ENCODE data around the gene VAV1.

DNA sequence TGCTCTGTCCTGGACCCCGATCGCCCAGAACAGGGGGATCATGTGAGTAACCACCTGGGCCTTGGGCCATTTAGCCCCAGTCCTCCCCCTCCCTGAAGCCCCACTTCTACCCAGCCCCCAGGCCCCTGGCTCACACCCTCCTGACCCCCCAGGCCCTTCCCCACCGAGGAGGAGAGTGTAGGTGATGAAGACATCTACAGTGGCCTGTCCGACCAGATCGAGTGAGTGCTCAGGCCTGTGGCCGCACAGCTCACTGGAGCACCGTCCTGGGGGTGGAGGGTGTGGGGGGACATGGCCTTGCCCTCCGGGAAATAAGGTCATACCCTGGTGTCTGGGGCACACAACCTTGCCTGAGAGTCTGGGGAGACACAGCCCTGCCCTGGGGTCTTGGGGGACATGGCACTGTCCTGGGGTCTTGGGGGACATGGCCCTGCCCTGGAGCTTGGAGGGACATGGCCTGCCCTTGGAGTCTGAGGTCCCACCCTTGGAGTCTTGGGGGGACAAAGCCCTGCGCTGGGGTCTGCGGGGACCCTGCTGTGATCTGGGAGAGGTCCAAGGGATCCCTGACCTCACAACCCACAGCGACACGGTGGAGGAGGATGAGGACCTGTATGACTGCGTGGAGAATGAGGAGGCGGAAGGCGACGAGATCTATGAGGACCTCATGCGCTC lies 49.3 kb downstream of the VAV1 start:
- no peak for TF ChIP-seq POLR2AphosphoS5 (IDR thresholded peaks at IDR 0.05; ENCODE audit: insufficient read depth, low read depth, low read length)
- TF ChIP-seq, protein P1, sequence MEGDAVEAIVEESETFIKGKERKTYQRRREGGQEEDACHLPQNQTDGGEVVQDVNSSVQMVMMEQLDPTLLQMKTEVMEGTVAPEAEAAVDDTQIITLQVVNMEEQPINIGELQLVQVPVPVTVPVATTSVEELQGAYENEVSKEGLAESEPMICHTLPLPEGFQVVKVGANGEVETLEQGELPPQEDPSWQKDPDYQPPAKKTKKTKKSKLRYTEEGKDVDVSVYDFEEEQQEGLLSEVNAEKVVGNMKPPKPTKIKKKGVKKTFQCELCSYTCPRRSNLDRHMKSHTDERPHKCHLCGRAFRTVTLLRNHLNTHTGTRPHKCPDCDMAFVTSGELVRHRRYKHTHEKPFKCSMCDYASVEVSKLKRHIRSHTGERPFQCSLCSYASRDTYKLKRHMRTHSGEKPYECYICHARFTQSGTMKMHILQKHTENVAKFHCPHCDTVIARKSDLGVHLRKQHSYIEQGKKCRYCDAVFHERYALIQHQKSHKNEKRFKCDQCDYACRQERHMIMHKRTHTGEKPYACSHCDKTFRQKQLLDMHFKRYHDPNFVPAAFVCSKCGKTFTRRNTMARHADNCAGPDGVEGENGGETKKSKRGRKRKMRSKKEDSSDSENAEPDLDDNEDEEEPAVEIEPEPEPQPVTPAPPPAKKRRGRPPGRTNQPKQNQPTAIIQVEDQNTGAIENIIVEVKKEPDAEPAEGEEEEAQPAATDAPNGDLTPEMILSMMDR (IDR thresholded peaks at IDR 0.05; ENCODE audit: extremely low read depth in 1 of 2, insufficient read depth in 1 of 2, low read depth in 1 of 2, low read length in 2 of 2), result no peak
- TF ChIP-seq POLR2A (IDR thresholded peaks at IDR 0.05; ENCODE audit: low read depth, low read length), result no peak
